HepG2 (cell line): ENCODE data around the gene ATP8B1. TPM values are rescaled to one million over a fixed set of nuclear protein-coding genes. Genes with fewer than 3 reads are reported as not detected.
A peak's percentile ranks its signal among the peaks of the same experiment; 100 is the strongest.

Source experiments
- ATAC-seq: fragments of 200-7000 bp; cut with Tn5 transposase; 3 replicates; pipeline ENCODE4 v1.9.1; 2020; ENCODE audit warnings: mild to moderate bottlenecking, moderate library complexity
- BruUV-seq: library from RNA; stranded (reverse); fragments of 400-500 nt; replicated peaks from 2 replicates; lab custom pipeline; 2021; lab: Mats Ljungman, UMichigan
- CTCF ChIA-PET: fragments of 300-600 bp; formaldehyde crosslinking; extraction: SDS; loops from one replicate; lab custom pipeline; 2021; ENCODE audit warnings: low total read pairs, inconsistent platforms, low intra/inter-chr PET ratio; lab: Yijun Ruan, JAX
- POLR2A ChIA-PET: fragments of 350-600 bp; sonication (Branson Sonifier 250); formaldehyde crosslinking; loops from one replicate; lab custom pipeline; 2020; ENCODE audit warnings: antibody characterized with exemption, inconsistent platforms; lab: Yijun Ruan, JAX
- DNase-seq: peaks from one replicate; pipeline ENCODE4 v3.0.0-alpha.2; 2015; ENCODE audit warnings: low spot score
- FAIRE-seq: peaks from 3 replicates; lab custom pipeline; 2011; peaks lifted over from hg19 to GRCh38; lab: Jason Lieb, UNC
- H2AFZ ChIP-seq: one replicate; pipeline ENCODE4 v1.6.1; 2011; ENCODE audit warnings: low read length, inconsistent platforms
- H3K27ac ChIP-seq: fragments of 300-600 bp; 3 replicates; pipeline ENCODE4 v1.8.0; 2011; ENCODE audit warnings: mixed run types, mild to moderate bottlenecking, mixed read lengths, low read length, inconsistent platforms; ENCODE audit not compliant: insufficient read depth; ENCODE audit errors: extremely low read length
- H3K27me3 ChIP-seq, 2 experiments: fragments of 200-600 bp in 1 of 2; 2 replicates in 1 of 2; 3 replicates in 1 of 2; pipeline versions ENCODE4 v1.6.0 to v1.8.0; 2011; ENCODE audit warnings: low read length in 2 of 2, mild to moderate bottlenecking in 2 of 2, moderate library complexity in 2 of 2, inconsistent platforms in 1 of 2; ENCODE audit not compliant: insufficient read depth in 2 of 2, control insufficient read depth in 1 of 2
- H3K36me3 ChIP-seq, 2 experiments: fragments of 200-600 bp in 1 of 2; replicated peaks in 1 of 2; 2 replicates in 1 of 2; 3 replicates in 1 of 2; pipeline versions ENCODE4 v1.5.1 to v1.8.0; 2011; ENCODE audit warnings: low read length in 2 of 2, inconsistent platforms in 1 of 2; ENCODE audit not compliant: insufficient read depth in 2 of 2, control insufficient read depth in 1 of 2
- H3K4me1 ChIP-seq: 2 replicates; pipeline ENCODE4 v1.5.1; 2012; ENCODE audit warnings: low read length, inconsistent platforms; ENCODE audit not compliant: insufficient read depth
- H3K4me2 ChIP-seq: 2 replicates; pipeline ENCODE4 v1.6.0; 2011; ENCODE audit warnings: low read depth, low read length, inconsistent platforms
- H3K4me3 ChIP-seq, 3 experiments: fragments of 200-600 bp in 1 of 3; sonication (generic), shearing (Covaris generic) in 1 of 3; replicated peaks in 1 of 3; 2 replicates each; pipeline ENCODE4 v1.5.1; 2011 to 2016; ENCODE audit warnings: low read length in 3 of 3, inconsistent platforms in 2 of 3, low read depth in 2 of 3, mild to moderate bottlenecking in 2 of 3, control low read depth in 1 of 3, mixed read lengths in 1 of 3; ENCODE audit not compliant: insufficient read depth in 1 of 3
- H3K79me2 ChIP-seq: one replicate; pipeline ENCODE4 v1.6.1; 2011; ENCODE audit warnings: low read length, inconsistent platforms; ENCODE audit not compliant: insufficient read depth
- H3K9ac ChIP-seq: 2 replicates; pipeline ENCODE4 v1.6.0; 2011; ENCODE audit warnings: mild to moderate bottlenecking, low read depth, low read length, inconsistent platforms; ENCODE audit not compliant: insufficient read depth
- H3K9me3 ChIP-seq: 2 replicates; pipeline ENCODE4 v1.5.1; 2012; ENCODE audit warnings: mild to moderate bottlenecking, low read length
- H4K20me1 ChIP-seq: 2 replicates; pipeline ENCODE4 v1.6.0; 2011; ENCODE audit warnings: inconsistent platforms, mild to moderate bottlenecking, low read length, moderate library complexity; ENCODE audit not compliant: insufficient read depth
- ELF3 ChIP-seq: IDR thresholded peaks from 2 replicates; pipeline ENCODE4 v1.6.1; 2016; ENCODE audit warnings: missing genetic modification reagents, missing compliant biosample characterization
- MAFF ChIP-seq: IDR thresholded peaks from 2 replicates; pipeline ENCODE4 v1.6.1; 2011; ENCODE audit warnings: low read depth, low read length, improper control_type of control experiment
- MAFG ChIP-seq: sonication (generic); formaldehyde crosslinking; IDR thresholded peaks from 2 replicates; pipeline ENCODE4 v1.5.1; 2020; ENCODE audit warnings: mild to moderate bottlenecking, missing genetic modification reagents
- MAFK ChIP-seq, 2 experiments: IDR thresholded peaks in 1 of 2; conservative IDR thresholded peaks in 1 of 2; 2 replicates each; pipeline ENCODE4 v1.6.1; 2011; ENCODE audit warnings: improper control_type of control experiment in 2 of 2, low read length in 2 of 2
- U2AF1 ChIP-seq: fragments of 200-400 bp; formaldehyde crosslinking; optimal IDR thresholded peaks from 2 replicates; pipeline ENCODE3; 2017; ENCODE audit warnings: mild to moderate bottlenecking, low read depth, low read length
- ZNF558 ChIP-seq: sonication (generic); formaldehyde crosslinking; IDR thresholded peaks from 2 replicates; pipeline ENCODE4 v1.9.0; 2022; ENCODE audit warnings: mild to moderate bottlenecking, missing genetic modification reagents, borderline replicate concordance
- ZNF768 ChIP-seq: sonication (generic); formaldehyde crosslinking; IDR thresholded peaks from 2 replicates; pipeline ENCODE4 v1.4.0; 2020; ENCODE audit warnings: missing genetic modification reagents
- ZNF850 ChIP-seq: sonication (generic); formaldehyde crosslinking; conservative IDR thresholded peaks from 2 replicates; pipeline ENCODE4 v1.9.0; 2021; ENCODE audit warnings: mild to moderate bottlenecking, missing genetic modification reagents
- WGBS: methylation state at CpG from one replicate; pipeline ENCODE4 v1.1.6; 2017; ENCODE audit warnings: low lambda C conversion rate; 5-methylcytosine and 5-hydroxymethylcytosine counted together
- in situ Hi-C: cut with HindIII; loops from 2 replicates; pipeline ENCODE4 v1.10.0; 2017; ENCODE audit warnings: low pct_unique_long_range_greater_than_20kb; ENCODE audit not compliant: extremely low pct_ligation_motif_present
- intact Hi-C: fragments of 100-400 bp; cut with micrococcal nuclease; formaldehyde crosslinking; loops from one replicate; pipeline ENCODE4 v1.10.0; 2022; ENCODE audit not compliant: unreplicated experiment
- polyA plus RNA-seq, 8 experiments: library from polyadenylated mRNA; depleted of rRNA in 3 of 8; stranded (reverse) in 7 of 8; unstranded in 1 of 8; fragments of >200 nt; fragmentation: Illumina TruSeq in 4 of 8; extraction: Trizol in 4 of 8; gene quantifications; 2 replicates each; pipeline versions ENCODE4 v1.2.1 to v1.2.3, GENCODE V29; 2011 to 2016; ENCODE audit warnings: low read depth in 4 of 8, missing spikeins in 1 of 8, mixed read lengths in 1 of 8; ENCODE audit not compliant: insufficient read depth in 1 of 8
- total RNA-seq, 5 experiments: library from RNA; depleted of rRNA; stranded (reverse); fragments of >200 nt; fragmentation: Illumina TruSeq; extraction: Trizol; gene quantifications; 2 replicates each; pipeline ENCODE4 v1.2.3, GENCODE V29; 2016; ENCODE audit warnings: low read depth in 1 of 5
- TF ChIP-seq, protein P1 (sequence below): sonication (generic); formaldehyde crosslinking; IDR thresholded peaks from 2 replicates; pipeline ENCODE4 v1.8.0; 2022; ENCODE audit warnings: mild to moderate bottlenecking, missing genetic modification reagents, moderate library complexity

The ATP8B1 gene
- total and polyA plus RNA-seq, 2 of the 13 experiments (the other 11 are each of a cell fraction or from before 2014, with no cell fraction given) = 2.8 to 4.0 TPM

DNA sequence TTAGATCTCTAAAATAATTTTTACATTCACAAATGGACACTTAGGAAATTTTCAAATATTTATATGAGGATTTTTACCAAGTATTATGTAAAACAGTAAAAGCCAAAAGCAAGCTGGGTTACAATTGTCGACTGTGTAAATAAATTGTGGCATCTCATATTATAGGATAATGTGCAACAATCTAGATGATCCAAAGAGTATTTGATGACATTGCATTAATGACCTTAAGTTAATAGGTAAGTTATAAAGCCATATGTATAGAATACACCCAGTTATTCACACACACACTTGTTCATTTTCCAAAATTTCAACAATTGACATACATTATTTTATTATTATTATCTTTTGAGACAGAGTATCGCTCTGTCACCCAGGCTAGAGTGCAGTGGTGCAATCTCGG lies 69.3 kb downstream of the ATP8B1 start:
- Histone ChIP-seq H3K4me1 (peaks cover 18% of the 10 kb centered on the region), H3K27ac (no peak overlapping the region), H3K4me3 (no peak overlapping the region), H3K4me2 (no peak overlapping the region), H3K79me2 (no peaks in the 10 kb centered on the region), H3K27me3 (no peaks in the 10 kb centered on the region; a peak in 1 of 5 replicates), H3K36me3 (peaks cover 0 to 4% of the 10 kb centered on the region in 2 experiments; a peak in 1 of 5 replicates), H4K20me1 (no peaks in the 10 kb centered on the region; the same call in 1 of the 2 replicates), H2AFZ (no peak overlapping the region), H3K9me3 (no peaks in the 10 kb centered on the region), H3K9ac (no peak overlapping the region)
- ATAC-seq = no peak
- in situ Hi-C loops = no loop called here
- no peak for TF ChIP-seq ZNF558 (CRISPR knock-in tag)
- peak; percentile 91 to 94 for TF ChIP-seq MAFK (conservative IDR thresholded peaks at IDR 0.05 in 1 of 2, IDR thresholded peaks at IDR 0.05 in 1 of 2; ENCODE audit: low read length in 2 of 2)
- TF ChIP-seq MAFF = peak; percentile 90
- TF ChIP-seq ZNF850 (CRISPR knock-in tag) = no peak
- ChIA-PET POLR2A (no interaction called here), CTCF (no interaction called here)
- 97% methylated on average over 3 of the region's 3 CpGs for whole genome bisulfite sequencing
- no peak for FAIRE-seq
- no peak for DNase-seq
- intact Hi-C loops = no loop called here
- no TSS peak for BruUV-seq

DNA sequence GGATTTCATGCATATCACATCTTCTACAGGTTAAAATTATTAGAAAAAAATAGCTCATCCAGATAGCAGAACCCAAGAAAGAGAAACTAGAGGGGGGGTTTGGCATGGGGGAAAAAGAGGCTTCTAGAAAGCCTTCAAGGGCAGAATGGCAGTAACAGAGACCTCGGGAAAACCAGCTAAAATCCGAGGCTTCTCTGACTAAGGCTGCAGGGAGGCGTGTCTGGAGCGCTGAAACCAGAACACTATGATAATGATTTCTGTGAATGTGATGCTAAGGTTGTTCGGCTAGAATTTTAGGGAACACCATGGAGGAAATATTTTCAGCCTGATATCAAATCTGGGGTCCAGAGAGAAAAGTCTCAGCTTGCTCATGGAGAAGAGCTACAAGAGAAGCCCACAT lies 73.0 kb downstream of the ATP8B1 start:
- ChIA-PET POLR2A (no interaction called here), CTCF (no interaction called here)
- H3K27ac ChIP-seq = no peak overlapping the region
- intact Hi-C loops (no loop called here), in situ Hi-C loops (no loop called here)
- FAIRE-seq (no peak), ATAC-seq (no peak), DNase-seq (no peak)
- no peak overlapping the region for H2AFZ ChIP-seq
- TF ChIP-seq MAFG (CRISPR knock-in tag) (no peak), ZNF768 (CRISPR knock-in tag) (no peak), ELF3 (CRISPR knock-in tag) (no peak), U2AF1 (no peak)
- TF ChIP-seq, protein P1, sequence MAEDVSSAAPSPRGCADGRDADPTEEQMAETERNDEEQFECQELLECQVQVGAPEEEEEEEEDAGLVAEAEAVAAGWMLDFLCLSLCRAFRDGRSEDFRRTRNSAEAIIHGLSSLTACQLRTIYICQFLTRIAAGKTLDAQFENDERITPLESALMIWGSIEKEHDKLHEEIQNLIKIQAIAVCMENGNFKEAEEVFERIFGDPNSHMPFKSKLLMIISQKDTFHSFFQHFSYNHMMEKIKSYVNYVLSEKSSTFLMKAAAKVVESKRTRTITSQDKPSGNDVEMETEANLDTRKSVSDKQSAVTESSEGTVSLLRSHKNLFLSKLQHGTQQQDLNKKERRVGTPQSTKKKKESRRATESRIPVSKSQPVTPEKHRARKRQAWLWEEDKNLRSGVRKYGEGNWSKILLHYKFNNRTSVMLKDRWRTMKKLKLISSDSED = no peak
- no peaks in the 10 kb centered on the region; the same call in 1 of the 2 replicates for H4K20me1 ChIP-seq
- H3K36me3 ChIP-seq = peaks cover 0 to 7% of the 10 kb centered on the region in 2 experiments; a peak in 1 of 5 replicates
- H3K27me3 ChIP-seq = no peaks in the 10 kb centered on the region
- BruUV-seq = no TSS peak
- no peaks in the 10 kb centered on the region for H3K79me2 ChIP-seq
- H3K9me3 ChIP-seq = no peaks in the 10 kb centered on the region
- WGBS = 95% methylated on average over 5 of the region's 5 CpGs
- no peak overlapping the region for H3K9ac ChIP-seq
- H3K4me2 ChIP-seq = no peak overlapping the region
- no peak overlapping the region for H3K4me3 ChIP-seq
- no peaks in the 10 kb centered on the region for H3K4me1 ChIP-seq
